ENCODE results near the gene GNE. TPM values are rescaled to one million over a fixed set of nuclear protein-coding genes. Genes with fewer than 3 reads are reported as not detected.

Gene GNE
- total RNA-seq, 1 experiment from 2014 or later, result 10.9 TPM

- Histone ChIP-seq H3K79me2 (ENCODE audit: low read length) (no peaks in the 10 kb centered on the region), H3K27me3 (ENCODE audit: low read length) (no peaks in the 10 kb centered on the region), H3K36me3 (ENCODE audit: low read depth, low read length) (no peaks in the 10 kb centered on the region), H3F3A (ENCODE audit: low read length, unreplicated experiment) (no peaks in the 10 kb centered on the region), H3K4me3 (ENCODE audit: low read length) (no peak overlapping the region), H3K4me2 (ENCODE audit: low read length) (no peak overlapping the region), H3K9me2 (replicated peaks; ENCODE audit: low read length) (no peaks in the 10 kb centered on the region), H4K20me1 (ENCODE audit: low read length) (no peaks in the 10 kb centered on the region), H3K27ac (ENCODE audit: low read length) (no peak overlapping the region), H3K9me3 (ENCODE audit: low read length) (no peaks in the 10 kb centered on the region), H3K4me1 (ENCODE audit: insufficient read depth, low read length) (no peaks in the 10 kb centered on the region), H3K9ac (ENCODE audit: low read length) (no peak overlapping the region), H2AFZ (ENCODE audit: low read length) (no peak overlapping the region)
- DNase-seq, result no peak
- ChIA-PET CTCF (no interaction called here), POLR2A (ENCODE audit: unreplicated experiment) (no interaction called here)
- intact Hi-C loops (cut with micrococcal nuclease), result no loop called here
- ATAC-seq, result no peak
- BruUV-seq (replicated peaks), result no TSS peak
- TF ChIP-seq EZH2 (IDR thresholded peaks at IDR 0.05; ENCODE audit: low read length, unreplicated experiment), result no peak
- no peak for TF ChIP-seq EZH2phosphoT487 (IDR thresholded peaks at IDR 0.05; ENCODE audit: borderline replicate concordance, low read length)
- TF ChIP-seq CTCF (conservative IDR thresholded peaks at IDR 0.05; ENCODE audit: low read depth, low read length), result no peak
Observed at GRCh38 chr9:36290996-36291395, 32.7 kb upstream of the GNE start.

GRCh38 chr9:36289836-36290435 is 31.7 kb upstream of the GNE start:
- TF ChIP-seq CTCF (conservative IDR thresholded peaks at IDR 0.05; ENCODE audit: low read depth, low read length) (no peak), EZH2 (IDR thresholded peaks at IDR 0.05; ENCODE audit: low read length, unreplicated experiment) (no peak), EZH2phosphoT487 (IDR thresholded peaks at IDR 0.05; ENCODE audit: borderline replicate concordance, low read length) (no peak)
- no peaks in the 10 kb centered on the region for H3K36me3 ChIP-seq (ENCODE audit: low read depth, low read length)
- no peaks in the 10 kb centered on the region for H3K27me3 ChIP-seq (ENCODE audit: low read length)
- no peaks in the 10 kb centered on the region for H3K79me2 ChIP-seq (ENCODE audit: low read length)
- no peak overlapping the region for H3K27ac ChIP-seq (ENCODE audit: low read length)
- DNase-seq (no peak), ATAC-seq (no peak)
- H3K4me1 ChIP-seq (ENCODE audit: insufficient read depth, low read length), result no peaks in the 10 kb centered on the region
- POLR2A ChIA-PET (ENCODE audit: unreplicated experiment), result no interaction called here
- intact Hi-C loops (cut with micrococcal nuclease), result no loop called here
- no peaks in the 10 kb centered on the region for H3K9me2 ChIP-seq (replicated peaks; ENCODE audit: low read length)
- H3F3A ChIP-seq (ENCODE audit: low read length, unreplicated experiment), result no peaks in the 10 kb centered on the region
- no peak overlapping the region for H3K4me2 ChIP-seq (ENCODE audit: low read length)
- no peaks in the 10 kb centered on the region for H4K20me1 ChIP-seq (ENCODE audit: low read length)
- no peak overlapping the region for H3K4me3 ChIP-seq (ENCODE audit: low read length)
- no peak overlapping the region for H3K9ac ChIP-seq (ENCODE audit: low read length)
- no TSS peak for BruUV-seq (replicated peaks)
- no peaks in the 10 kb centered on the region for H3K9me3 ChIP-seq (ENCODE audit: low read length)
- no peak overlapping the region for H2AFZ ChIP-seq (ENCODE audit: low read length)
- CTCF ChIA-PET, result no interaction called here

- intact Hi-C loops (cut with micrococcal nuclease), result no loop called here
- ATAC-seq (no peak), DNase-seq (no peak)
- H4K20me1 ChIP-seq (ENCODE audit: low read length), result no peaks in the 10 kb centered on the region
- POLR2A ChIA-PET (ENCODE audit: unreplicated experiment), result no interaction called here
- H3K4me1 ChIP-seq (ENCODE audit: insufficient read depth, low read length), result no peaks in the 10 kb centered on the region
- H3K9ac ChIP-seq (ENCODE audit: low read length), result no peak overlapping the region
- H3K27me3 ChIP-seq (ENCODE audit: low read length), result no peaks in the 10 kb centered on the region
- no peaks in the 10 kb centered on the region for H3F3A ChIP-seq (ENCODE audit: low read length, unreplicated experiment)
- H3K27ac ChIP-seq (ENCODE audit: low read length), result no peak overlapping the region
- no TSS peak for BruUV-seq (replicated peaks)
- no peak overlapping the region for H3K4me3 ChIP-seq (ENCODE audit: low read length)
- H3K9me3 ChIP-seq (ENCODE audit: low read length), result no peaks in the 10 kb centered on the region
- no peak overlapping the region for H2AFZ ChIP-seq (ENCODE audit: low read length)
- no peak overlapping the region for H3K4me2 ChIP-seq (ENCODE audit: low read length)
- no peak for TF ChIP-seq EZH2 (IDR thresholded peaks at IDR 0.05; ENCODE audit: low read length, unreplicated experiment)
- TF ChIP-seq CTCF (conservative IDR thresholded peaks at IDR 0.05; ENCODE audit: low read depth, low read length), result no peak
- no peak for TF ChIP-seq EZH2phosphoT487 (IDR thresholded peaks at IDR 0.05; ENCODE audit: borderline replicate concordance, low read length)
- CTCF ChIA-PET, result no interaction called here
- no peaks in the 10 kb centered on the region for H3K79me2 ChIP-seq (ENCODE audit: low read length)
- H3K9me2 ChIP-seq (replicated peaks; ENCODE audit: low read length), result no peaks in the 10 kb centered on the region
- no peaks in the 10 kb centered on the region for H3K36me3 ChIP-seq (ENCODE audit: low read depth, low read length)
Observed at GRCh38 chr9:36288070-36288469, 29.8 kb upstream of the GNE start.

Measured in PC-3 (cell line).